ENCODE data around the gene BAIAP2. TPM values are rescaled to one million over a fixed set of nuclear protein-coding genes. Genes with fewer than 3 reads are reported as not detected.

The BAIAP2 gene
- total RNA-seq, 1 donor from 2014 or later: 27.9 TPM

- intact Hi-C loops (cut with micrococcal nuclease): no loop called here
- Histone ChIP-seq H3K27ac (replicated peaks) (no peak overlapping the region), H3K36me3 (no peaks in the 10 kb centered on the region), H3K27me3 (ENCODE audit: low read depth) (no peaks in the 10 kb centered on the region), H3K4me3 (no peak overlapping the region), H3K4me1 (peaks cover 9% of the 10 kb centered on the region), H3K9me3 (replicated peaks) (no peaks in the 10 kb centered on the region)
- no peak for DNase-seq
- no peak for TF ChIP-seq CTCF (IDR thresholded peaks at IDR 0.05; ENCODE audit: borderline replicate concordance)
Observed at GRCh38 chr17:81138500-81138899, 103.5 kb downstream of the BAIAP2 start.

- H3K36me3 ChIP-seq: no peaks in the 10 kb centered on the region
- H3K27me3 ChIP-seq (ENCODE audit: low read depth): no peaks in the 10 kb centered on the region
- H3K27ac ChIP-seq (replicated peaks): no peak overlapping the region
- intact Hi-C loops (cut with micrococcal nuclease): no loop called here
- peaks cover 9% of the 10 kb centered on the region for H3K4me1 ChIP-seq
- no peak overlapping the region for H3K4me3 ChIP-seq
- DNase-seq: no peak
- TF ChIP-seq CTCF (IDR thresholded peaks at IDR 0.05; ENCODE audit: borderline replicate concordance): no peak
- H3K9me3 ChIP-seq (replicated peaks): no peaks in the 10 kb centered on the region
Observed at GRCh38 chr17:81139428-81139827, 104.5 kb downstream of the BAIAP2 start.

- Histone ChIP-seq H3K4me3 (no peak overlapping the region), H3K27ac (replicated peaks) (no peak overlapping the region)
- DNase-seq: no peak
Observed at GRCh38 chr17:81140018-81140417, 105.1 kb downstream of the BAIAP2 start.

GRCh38 chr17:81140695-81141094 lies 105.7 kb downstream of the BAIAP2 start:
- Histone ChIP-seq H3K36me3 (no peaks in the 10 kb centered on the region), H3K9me3 (replicated peaks) (no peaks in the 10 kb centered on the region), H3K27me3 (ENCODE audit: low read depth) (no peaks in the 10 kb centered on the region), H3K4me1 (peaks cover 9% of the 10 kb centered on the region), H3K27ac (replicated peaks) (no peak overlapping the region), H3K4me3 (no peak overlapping the region)
- intact Hi-C loops (cut with micrococcal nuclease): no loop called here
- no peak for DNase-seq
- no peak for TF ChIP-seq CTCF (IDR thresholded peaks at IDR 0.05; ENCODE audit: borderline replicate concordance)

More at GRCh38 chr17:81140018-81140417, 105.1 kb downstream of the BAIAP2 start:
- H3K36me3 ChIP-seq: no peaks in the 10 kb centered on the region
- H3K4me1 ChIP-seq: peaks cover 9% of the 10 kb centered on the region
- H3K9me3 ChIP-seq (replicated peaks): no peaks in the 10 kb centered on the region
- TF ChIP-seq CTCF (IDR thresholded peaks at IDR 0.05; ENCODE audit: borderline replicate concordance): no peak
- H3K27me3 ChIP-seq (ENCODE audit: low read depth): no peaks in the 10 kb centered on the region
- intact Hi-C loops (cut with micrococcal nuclease): no loop called here

GRCh38 chr17:81142301-81143199 lies 107.6 kb downstream of the BAIAP2 start:
- H3K36me3 ChIP-seq: no peaks in the 10 kb centered on the region
- intact Hi-C loops (cut with micrococcal nuclease): no loop called here
- H3K27me3 ChIP-seq (ENCODE audit: low read depth): no peaks in the 10 kb centered on the region
- H3K4me3 ChIP-seq: no peak overlapping the region
- H3K9me3 ChIP-seq (replicated peaks): no peaks in the 10 kb centered on the region
- H3K4me1 ChIP-seq: peaks cover 9% of the 10 kb centered on the region
- peak; percentile 75 for TF ChIP-seq CTCF (IDR thresholded peaks at IDR 0.05; ENCODE audit: borderline replicate concordance)
- H3K27ac ChIP-seq (replicated peaks): no peak overlapping the region
- DNase-seq: peak; percentile 78

All from left ventricle myocardium inferior (tissue), 1 donor.